ENCODE data around the gene GUK1.

- TF ChIP-seq POLR2A (IDR thresholded peaks at IDR 0.05; ENCODE audit: low read depth) (no peak), POLR2AphosphoS5 (IDR thresholded peaks at IDR 0.05) (no peak)
These were observed 44.1 kb upstream of the GUK1 start for GRCh38 chr1:228095938-228096337.

Measured in esophagus muscularis mucosa (tissue), 2 donors.